GM12891 (cell line): ENCODE data around the gene ZC3H4.

Experiments
- DNase-seq: peaks from one replicate; pipeline ENCODE4 v3.0.0; 2011; ENCODE audit warnings: low spot score; ENCODE audit not compliant: insufficient read length
- FAIRE-seq: peaks from 2 replicates; lab custom pipeline; 2011; peaks lifted over from hg19 to GRCh38; lab: Jason Lieb, UNC
- PAX5 ChIP-seq: IDR thresholded peaks from 2 replicates; pipeline ENCODE4 v1.6.1; 2011; ENCODE audit warnings: low read length, moderate library complexity, mild to moderate bottlenecking; ENCODE audit not compliant: insufficient read depth, severe bottlenecking
- POLR2A ChIP-seq: IDR thresholded peaks from 2 replicates; pipeline ENCODE4 v1.6.1; 2011; ENCODE audit warnings: low read depth, low read length, control low read depth
- POLR2AphosphoS5 ChIP-seq: IDR thresholded peaks from 2 replicates; pipeline ENCODE4 v1.6.1; 2011; ENCODE audit warnings: low read depth, low read length, control low read depth
- POU2F2 ChIP-seq: IDR thresholded peaks from 2 replicates; pipeline ENCODE4 v1.6.1; 2011; ENCODE audit warnings: low read depth, mild to moderate bottlenecking, control low read depth, low read length, moderate library complexity

Gene ZC3H4

GRCh38 chr19:47018923-47019322, 94.7 kb downstream of the ZC3H4 start:
- FAIRE-seq (no peak), DNase-seq (no peak)
- TF ChIP-seq PAX5 (no peak), POU2F2 (no peak), POLR2AphosphoS5 (no peak), POLR2A (no peak)
